Uterus (tissue), 2 donors: ENCODE measurements around the gene COL1A1.

ENCODE experiments used
- CTCF ChIP-seq, 4 experiments: fragments of 200-600 bp in 2 of 4; fragments of 450-650 bp in 2 of 4; sonication (generic) in 2 of 4; IDR thresholded peaks; one replicate each; pipeline ENCODE4 v1.5.1; 2016 to 2019; ENCODE audit warnings: antibody characterized with exemption in 4 of 4, mild to moderate bottlenecking in 2 of 4, moderate library complexity in 1 of 4
- POLR2A ChIP-seq, 2 donors: fragments of 450-650 bp; IDR thresholded peaks; one replicate each; pipeline ENCODE4 v1.6.1; 2016; ENCODE audit warnings: antibody characterized with exemption in 2 of 2, mild to moderate bottlenecking in 1 of 2, moderate library complexity in 1 of 2

DNA sequence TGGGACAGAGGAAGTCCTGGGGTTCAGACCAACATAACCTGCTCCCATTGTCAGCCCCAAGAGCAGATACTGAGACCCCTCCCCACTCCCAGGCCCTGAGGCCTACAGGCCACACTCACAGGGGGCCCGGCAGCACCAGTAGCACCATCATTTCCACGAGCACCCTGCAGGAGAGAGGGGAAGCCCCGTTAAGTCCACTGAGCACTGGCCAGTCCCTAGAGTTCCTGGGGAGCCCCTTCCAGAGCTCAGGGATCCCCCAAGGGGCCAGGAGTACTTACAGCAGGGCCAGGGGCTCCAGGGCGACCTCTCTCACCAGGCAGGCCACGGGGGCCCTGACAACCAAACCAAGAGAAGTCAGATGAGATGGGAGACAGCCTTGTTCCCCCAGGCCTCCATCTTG is 5.4 kb downstream of the COL1A1 start:
- TF ChIP-seq CTCF (IDR thresholded peaks at IDR 0.05) = no peak
- no peak for TF ChIP-seq POLR2A (IDR thresholded peaks at IDR 0.05)
